Panc1 (cell line): ENCODE results near the gene RPS3. TPM values are rescaled to one million over a fixed set of nuclear protein-coding genes. Genes with fewer than 3 reads are reported as not detected.

ENCODE experiments used
- ATAC-seq: fragments of 200-7000 bp; cut with Tn5 transposase; 2 replicates; pipeline ENCODE4 v1.9.1; 2020; ENCODE audit warnings: mild to moderate bottlenecking, moderate library complexity
- BruUV-seq: library from RNA; stranded (reverse); fragments of 400-500 nt; replicated peaks from 2 replicates; lab custom pipeline; 2021; lab: Mats Ljungman, UMichigan
- CTCF ChIA-PET: fragments of 300-600 bp; sonication (Branson Sonifier 250); formaldehyde crosslinking; loops from one replicate; lab custom pipeline; 2022; ENCODE audit warnings: antibody characterized with exemption; lab: Charles Lee
- POLR2A ChIA-PET: fragments of 300-600 bp; sonication (Branson Sonifier 250); formaldehyde crosslinking; loops from one replicate; lab custom pipeline; 2022; ENCODE audit warnings: antibody characterized with exemption; lab: Charles Lee
- DNase-seq: peaks from one replicate; pipeline ENCODE4 v3.0.0-alpha.2; 2010; ENCODE audit warnings: low read depth, low spot score
- H3K27ac ChIP-seq: 2 replicates; pipeline ENCODE4 v1.5.1; 2011; ENCODE audit warnings: mild to moderate bottlenecking, low read length, inconsistent platforms
- H3K27me3 ChIP-seq: fragments of 200-500 bp; sonication (Bioruptor generic); 2 replicates; pipeline ENCODE4 v1.6.0; 2014; ENCODE audit warnings: low read length, inconsistent platforms; ENCODE audit not compliant: control insufficient read depth, insufficient read depth
- H3K36me3 ChIP-seq: fragments of 200-500 bp; sonication (Bioruptor generic); 2 replicates; pipeline ENCODE4 v1.5.1; 2014; ENCODE audit warnings: inconsistent platforms, mild to moderate bottlenecking, low read length, moderate library complexity; ENCODE audit not compliant: control insufficient read depth, insufficient read depth
- H3K4me1 ChIP-seq: 2 replicates; pipeline ENCODE4 v1.5.1; 2011; ENCODE audit warnings: inconsistent platforms, mild to moderate bottlenecking, low read length, moderate library complexity; ENCODE audit not compliant: control insufficient read depth, insufficient read depth
- H3K4me3 ChIP-seq, 2 experiments: 2 replicates each; pipeline ENCODE4 v1.5.1; 2011 to 2012; ENCODE audit warnings: low read depth in 2 of 2, low read length in 2 of 2, mild to moderate bottlenecking in 2 of 2, inconsistent platforms in 1 of 2, moderate library complexity in 1 of 2
- H3K9me3 ChIP-seq: fragments of 200-500 bp; sonication (Bioruptor generic); 2 replicates; pipeline ENCODE4 v1.5.1; 2014; ENCODE audit warnings: low read depth, mild to moderate bottlenecking, inconsistent platforms, low read length, moderate library complexity; ENCODE audit not compliant: control insufficient read depth, insufficient read depth
- CTCF ChIP-seq: fragments of 450-650 bp; IDR thresholded peaks from 2 replicates; pipeline ENCODE4 v1.5.1; 2017; ENCODE audit warnings: mild to moderate bottlenecking
- POLR2AphosphoS5 ChIP-seq: IDR thresholded peaks from 2 replicates; pipeline ENCODE4 v1.6.1; 2012; ENCODE audit warnings: mild to moderate bottlenecking, low read depth, low read length, moderate library complexity
- REST ChIP-seq, 2 experiments: IDR thresholded peaks; 2 replicates each; pipeline ENCODE4 v1.6.1; 2011 to 2012; ENCODE audit warnings: low read depth in 2 of 2, control low read depth in 1 of 2, low read length in 1 of 2, mild to moderate bottlenecking in 1 of 2, moderate library complexity in 1 of 2; ENCODE audit not compliant: insufficient read depth in 1 of 2
- SIN3A ChIP-seq: IDR thresholded peaks from 2 replicates; pipeline ENCODE4 v1.6.1; 2012; ENCODE audit warnings: low read depth, mild to moderate bottlenecking, low read length, moderate library complexity, borderline replicate concordance; ENCODE audit not compliant: insufficient read depth
- TCF7L2 ChIP-seq: IDR thresholded peaks from 2 replicates; pipeline ENCODE4 v1.6.1; 2011; ENCODE audit warnings: mild to moderate bottlenecking, low read depth, low read length, inconsistent platforms
- in situ Hi-C: cut with HindIII; loops from 2 replicates; pipeline ENCODE4 v1.10.0; 2016; ENCODE audit warnings: low sequenced_read_pairs, low pct_unique_long_range_greater_than_20kb
- intact Hi-C: fragments of 100-400 bp; cut with micrococcal nuclease; formaldehyde crosslinking; loops from one replicate; pipeline ENCODE4 v1.10.0; 2022; ENCODE audit not compliant: unreplicated experiment
- total RNA-seq: library from RNA; stranded (reverse); gene quantifications from one replicate; pipeline ENCODE4 v1.2.1, GENCODE V29; 2021; ENCODE audit not compliant: unreplicated experiment

The RPS3 gene
- total RNA-seq, 1 experiment from 2014 or later, result 2,945 TPM

GRCh38 chr11:75380716-75381420 is 18.4 kb upstream of the RPS3 start:
- in situ Hi-C loops, result no loop called here
- H3K36me3 ChIP-seq, result no peaks in the 10 kb centered on the region
- TF ChIP-seq REST (IDR thresholded peaks at IDR 0.05; ENCODE audit: insufficient read depth in 1 of 2, low read depth in 2 of 2, low read length in 1 of 2), result no peak
- CTCF ChIA-PET, result interaction anchor here (0.5 to 1.7 kb wide), 6 partner anchors 9 to 101 kb away, joined by 3 to 14 read pairs (median 6); no protein-coding TSS in a partner anchor
- H3K4me1 ChIP-seq, result peaks cover 36% of the 10 kb centered on the region
- POLR2A ChIA-PET, result interaction anchor here (0.6 kb wide), 1 partner anchor 46 kb away, joined by 4 read pairs; no protein-coding TSS in a partner anchor
- intact Hi-C loops, result loop anchor here (5.0 kb wide), 1 partner anchor 39 kb away; no protein-coding TSS in a partner anchor
- H3K27ac ChIP-seq, result peak overlapping the region; percentile 74
- ATAC-seq (0 out of 2 replicates have a peak, but pooled peaks have one; percentile 27), DNase-seq (no peak)
- no peaks in the 10 kb centered on the region for H3K27me3 ChIP-seq
- BruUV-seq, result no TSS peak
- no peaks in the 10 kb centered on the region for H3K9me3 ChIP-seq
- no peak overlapping the region for H3K4me3 ChIP-seq

GRCh38 chr11:75383246-75383645 is 16.1 kb upstream of the RPS3 start:
- ChIA-PET POLR2A (no interaction called here), CTCF (interaction anchor here (0.5 to 1.3 kb wide), 3 partner anchors 29 to 108 kb away, joined by 4 to 7 read pairs (median 5); no protein-coding TSS in a partner anchor)
- TF ChIP-seq TCF7L2 (no peak), CTCF (no peak)
- Histone ChIP-seq H3K9me3 (no peaks in the 10 kb centered on the region), H3K27ac (peak overlapping the region; percentile 78), H3K4me3 (no peak overlapping the region), H3K4me1 (peaks cover 47% of the 10 kb centered on the region), H3K36me3 (no peaks in the 10 kb centered on the region), H3K27me3 (no peaks in the 10 kb centered on the region)
- no peak for DNase-seq
- in situ Hi-C loops, result no loop called here
- ATAC-seq, result peak; percentile 57
- BruUV-seq, result no TSS peak
- intact Hi-C loops, result loop anchor here (5.0 kb wide), 1 partner anchor 41 kb away; no protein-coding TSS in a partner anchor

- in situ Hi-C loops (no loop called here), intact Hi-C loops (loop anchor here (1.0 to 5.0 kb wide), 3 partner anchors 42 to 104 kb away; no protein-coding TSS in a partner anchor)
- TF ChIP-seq CTCF (peak; percentile 99), TCF7L2 (no peak), POLR2AphosphoS5 (peak; percentile 42; the same call in 1 of the 2 replicates), SIN3A (no peak), REST (IDR thresholded peaks at IDR 0.05; ENCODE audit: insufficient read depth in 1 of 2, low read depth in 2 of 2, low read length in 1 of 2) (no peak)
- no peaks in the 10 kb centered on the region for H3K9me3 ChIP-seq
- H3K4me3 ChIP-seq, result no peak overlapping the region
- POLR2A ChIA-PET, result interaction anchor here (0.9 kb wide), 1 partner anchor 57 kb away, joined by 3 read pairs; no protein-coding TSS in a partner anchor
- ATAC-seq (peak; percentile 84), DNase-seq (no peak)
- H3K27me3 ChIP-seq, result no peaks in the 10 kb centered on the region
- BruUV-seq, result no TSS peak
- H3K4me1 ChIP-seq, result peaks cover 54% of the 10 kb centered on the region
- CTCF ChIA-PET, result interaction anchor here (0.6 to 1.5 kb wide), 3 partner anchors 66 to 108 kb away, joined by 3 to 7 read pairs (median 4); no protein-coding TSS in a partner anchor
- no peaks in the 10 kb centered on the region for H3K36me3 ChIP-seq
- peak overlapping the region; percentile 79 for H3K27ac ChIP-seq
Measured at GRCh38 chr11:75384438-75385080, 14.8 kb upstream of the RPS3 start.
